ENCODE data around the gene CETP. TPM values are rescaled to one million over a fixed set of nuclear protein-coding genes. Genes with fewer than 3 reads are reported as not detected.
A peak's percentile ranks its signal among the peaks of the same experiment; 100 is the strongest.

The CETP gene
- total and polyA plus RNA-seq, 9 of the 15 experiments (the other 6 are each of a cell fraction or from before 2014, with no cell fraction given), result 0.07 to 0.11 TPM; not detected in 7

DNA sequence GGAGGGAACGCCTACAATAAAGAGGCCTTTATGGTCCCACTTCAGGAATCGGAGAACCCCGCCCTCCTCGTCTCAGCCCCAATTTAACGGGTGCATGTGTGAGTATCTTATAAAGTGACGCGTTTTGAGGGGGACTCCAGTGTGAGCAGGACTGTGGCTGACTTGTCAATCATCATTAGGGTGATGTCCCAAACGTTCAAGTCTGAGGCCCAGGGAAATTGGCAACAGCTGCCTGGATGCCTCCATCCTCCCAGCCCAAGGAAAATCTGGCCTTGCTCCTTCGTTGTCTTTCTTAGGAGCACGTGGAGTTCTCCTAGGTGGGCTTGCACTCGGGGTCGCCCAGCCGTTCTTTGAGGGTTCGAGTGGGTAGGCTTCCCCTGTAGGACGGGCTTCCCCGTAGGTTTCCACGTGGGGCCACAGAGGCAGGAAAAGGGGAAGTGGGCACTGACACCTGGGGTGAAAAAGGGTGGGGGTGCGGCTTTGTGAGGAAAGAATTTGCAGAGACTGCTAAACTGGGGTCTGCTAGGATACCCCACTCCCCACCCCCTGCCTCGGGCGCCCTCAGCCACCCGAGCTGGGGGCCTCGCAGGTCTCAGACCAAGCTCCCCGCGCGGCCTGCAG is 30.4 kb upstream of the CETP start (continued):
- no peak for TF ChIP-seq POU5F1 (IDR thresholded peaks at IDR 0.05; ENCODE audit: borderline replicate concordance, low read depth, low read length, partially characterized antibody)
- peak; percentile 94 for TF ChIP-seq L3MBTL2 (IDR thresholded peaks at IDR 0.05)
- TF ChIP-seq ZNF146 (CRISPR knock-in tag; IDR thresholded peaks at IDR 0.05; ENCODE audit: unreplicated experiment), result no peak
- peak; percentile 96 for TF ChIP-seq ZNF592 (IDR thresholded peaks at IDR 0.05)
- no peak for TF ChIP-seq SLC30A9 (CRISPR knock-in tag; IDR thresholded peaks at IDR 0.05)
- TF ChIP-seq ZFP1 (CRISPR knock-in tag; IDR thresholded peaks at IDR 0.05), result no peak
- TF ChIP-seq SRSF9 (IDR thresholded peaks at IDR 0.05; ENCODE audit: borderline replicate concordance, low read depth, low read length), result no peak
- peak; percentile 78; the same call in 1 of the 2 replicates for TF ChIP-seq ZKSCAN8 (CRISPR knock-in tag; IDR thresholded peaks at IDR 0.05)
- no peak for TF ChIP-seq FOXJ3 (CRISPR knock-in tag; IDR thresholded peaks at IDR 0.05)
- TF ChIP-seq SMAD4 (CRISPR knock-in tag; conservative IDR thresholded peaks at IDR 0.05), result peak; percentile 80; the same call in 1 of the 2 replicates
- no peak for TF ChIP-seq IRF1 (CRISPR knock-in tag; IDR thresholded peaks at IDR 0.05; ENCODE audit: borderline replicate concordance)
- TF ChIP-seq ZNF639 (CRISPR knock-in tag; conservative IDR thresholded peaks at IDR 0.05 in 1 of 2, IDR thresholded peaks at IDR 0.05 in 1 of 2), result peak in 1 of 2 experiments; percentile 77; a peak in 1 of 4 replicates
- no peak for TF ChIP-seq CLOCK (CRISPR knock-in tag; IDR thresholded peaks at IDR 0.05; ENCODE audit: borderline replicate concordance)
- TF ChIP-seq MCM2 (IDR thresholded peaks at IDR 0.05; ENCODE audit: low read depth), result no peak
- peak; percentile 56; the same call in 1 of the 2 replicates for TF ChIP-seq VEZF1 (CRISPR knock-in tag; IDR thresholded peaks at IDR 0.05)
- TF ChIP-seq ELF2 (CRISPR knock-in tag; IDR thresholded peaks at IDR 0.05), result no peak

Data from K562 (cell line).